Panc1 (cell line): ENCODE measurements around the gene PRDM2.

Source experiments
- CTCF ChIP-seq: fragments of 450-650 bp; IDR thresholded peaks from 2 replicates; pipeline ENCODE4 v1.5.1; 2017; ENCODE audit warnings: mild to moderate bottlenecking
- POLR2AphosphoS5 ChIP-seq: IDR thresholded peaks from 2 replicates; pipeline ENCODE4 v1.6.1; 2012; ENCODE audit warnings: mild to moderate bottlenecking, low read depth, low read length, moderate library complexity
- REST ChIP-seq, 2 experiments: IDR thresholded peaks; 2 replicates each; pipeline ENCODE4 v1.6.1; 2011 to 2012; ENCODE audit warnings: low read depth in 2 of 2, control low read depth in 1 of 2, low read length in 1 of 2, mild to moderate bottlenecking in 1 of 2, moderate library complexity in 1 of 2; ENCODE audit not compliant: insufficient read depth in 1 of 2
- TCF7L2 ChIP-seq: IDR thresholded peaks from 2 replicates; pipeline ENCODE4 v1.6.1; 2011; ENCODE audit warnings: mild to moderate bottlenecking, low read depth, low read length, inconsistent platforms

GRCh38 chr1:13702425-13703127, 2.6 kb downstream of the PRDM2 start:
- TF ChIP-seq CTCF = no peak
- no peak for TF ChIP-seq TCF7L2
- no peak for TF ChIP-seq POLR2AphosphoS5
- TF ChIP-seq REST (IDR thresholded peaks at IDR 0.05; ENCODE audit: insufficient read depth in 1 of 2, low read depth in 2 of 2, low read length in 1 of 2) = no peak
